Mesenchymal stem cell (in vitro differentiated cells and primary cell): Measurements from ENCODE around the gene STK10.
"Not testable (repeated sequence)": the region's sequence is repeated elsewhere in the genome, so short reads cannot be mapped to it uniquely, and the experiment has no call there.

Source experiments
- DNase-seq: peaks from one replicate; pipeline ENCODE4 v3.0.0-alpha.2; 2013
- H2AFZ ChIP-seq: one replicate; pipeline ENCODE4 v1.6.1; 2013; ENCODE audit warnings: low read depth, mild to moderate bottlenecking, control low read depth, inconsistent platforms, low read length, moderate library complexity
- H2AK5ac ChIP-seq: 2 replicates; pipeline ENCODE4 v1.6.1; 2013; ENCODE audit warnings: low read length, moderate library complexity, mild to moderate bottlenecking, inconsistent platforms; ENCODE audit not compliant: severe bottlenecking
- H2BK120ac ChIP-seq: one replicate; pipeline ENCODE4 v1.6.1; 2013; ENCODE audit warnings: low read depth, mild to moderate bottlenecking, inconsistent platforms, low read length, moderate library complexity
- H2BK12ac ChIP-seq, 2 experiments: one replicate each; pipeline ENCODE4 v1.6.1; 2013; ENCODE audit warnings: inconsistent platforms in 2 of 2, low read length in 2 of 2, mild to moderate bottlenecking in 2 of 2, moderate library complexity in 2 of 2, control low read depth in 1 of 2
- H2BK15ac ChIP-seq: one replicate; pipeline ENCODE4 v1.6.1; 2013; ENCODE audit warnings: mild to moderate bottlenecking, low read depth, inconsistent platforms; ENCODE audit not compliant: poor library complexity, severe bottlenecking
- H2BK5ac ChIP-seq: 2 replicates; pipeline ENCODE4 v1.6.1; 2013; ENCODE audit warnings: low read depth, mild to moderate bottlenecking, low read length, control low read depth, inconsistent platforms; ENCODE audit not compliant: poor library complexity, severe bottlenecking
- H3K14ac ChIP-seq, 2 experiments: one replicate each; pipeline ENCODE4 v1.6.1; 2013; ENCODE audit warnings: inconsistent platforms in 2 of 2, low read length in 2 of 2, control low read depth in 1 of 2, mild to moderate bottlenecking in 1 of 2, moderate library complexity in 1 of 2
- H3K18ac ChIP-seq, 2 experiments: one replicate each; pipeline ENCODE4 v1.6.1; 2013; ENCODE audit warnings: inconsistent platforms in 2 of 2, low read length in 2 of 2, control low read depth in 1 of 2, low read depth in 1 of 2, mild to moderate bottlenecking in 1 of 2
- H3K23ac ChIP-seq, 2 experiments: one replicate each; pipeline ENCODE4 v1.6.1; 2013; ENCODE audit warnings: inconsistent platforms in 2 of 2, low read length in 2 of 2, mild to moderate bottlenecking in 2 of 2, moderate library complexity in 2 of 2, control low read depth in 1 of 2
- H3K27ac ChIP-seq: 2 replicates; pipeline ENCODE4 v1.5.1; 2013; ENCODE audit warnings: mild to moderate bottlenecking, moderate library complexity, low read length, control low read depth, inconsistent platforms; ENCODE audit not compliant: poor library complexity, severe bottlenecking
- H3K27me3 ChIP-seq, 2 experiments: 2 replicates each; pipeline versions ENCODE4 v1.6.1 to v1.7.0; 2013; ENCODE audit warnings: low read length in 2 of 2, mild to moderate bottlenecking in 2 of 2, moderate library complexity in 2 of 2, control low read depth in 1 of 2, inconsistent platforms in 1 of 2; ENCODE audit not compliant: control insufficient read depth in 1 of 2, insufficient read depth in 1 of 2
- H3K36me3 ChIP-seq, 2 experiments: 2 replicates each; pipeline versions ENCODE4 v1.6.1 to v1.7.0; 2013; ENCODE audit warnings: low read length in 2 of 2, control low read depth in 1 of 2, inconsistent platforms in 1 of 2, low read depth in 1 of 2, mild to moderate bottlenecking in 1 of 2; ENCODE audit not compliant: insufficient read depth in 2 of 2, control insufficient read depth in 1 of 2
- H3K4ac ChIP-seq, 2 experiments: one replicate each; pipeline ENCODE4 v1.6.1; 2013; ENCODE audit warnings: inconsistent platforms in 2 of 2, low read length in 2 of 2, mild to moderate bottlenecking in 2 of 2, moderate library complexity in 2 of 2, control low read depth in 1 of 2, low read depth in 1 of 2
- H3K4me1 ChIP-seq: 2 replicates; pipeline ENCODE4 v1.6.1; 2013; ENCODE audit warnings: low read depth, low read length, control low read depth; ENCODE audit not compliant: control insufficient read depth, insufficient read depth
- H3K4me2 ChIP-seq: 2 replicates; pipeline ENCODE4 v1.6.1; 2013; ENCODE audit warnings: low read length, mild to moderate bottlenecking, inconsistent platforms; ENCODE audit not compliant: poor library complexity, severe bottlenecking
- H3K4me3 ChIP-seq, 2 experiments: 2 replicates each; pipeline versions ENCODE4 v1.5.1 to v1.7.0; 2013; ENCODE audit warnings: low read length in 2 of 2, mild to moderate bottlenecking in 2 of 2, control low read depth in 1 of 2, low read depth in 1 of 2; ENCODE audit not compliant: insufficient read depth in 1 of 2
- H3K79me1 ChIP-seq: replicated peaks from 2 replicates; pipeline ENCODE4 v1.6.1; 2013; ENCODE audit warnings: mild to moderate bottlenecking, control low read depth, low read length, inconsistent platforms; ENCODE audit not compliant: poor library complexity, severe bottlenecking
- H3K9ac ChIP-seq: 2 replicates; pipeline ENCODE4 v1.7.0; 2013; ENCODE audit warnings: mild to moderate bottlenecking, low read length, moderate library complexity
- H3K9me3 ChIP-seq: 2 replicates; pipeline ENCODE4 v1.7.0; 2013; ENCODE audit warnings: mild to moderate bottlenecking, low read length; ENCODE audit not compliant: control insufficient read depth
- H4K8ac ChIP-seq: one replicate; pipeline ENCODE4 v1.6.1; 2013; ENCODE audit warnings: inconsistent platforms, mild to moderate bottlenecking, low read length, moderate library complexity
- H4K91ac ChIP-seq: one replicate; pipeline ENCODE4 v1.6.1; 2013; ENCODE audit warnings: mild to moderate bottlenecking, low read length, inconsistent platforms
- WGBS: methylation state at CpG from one replicate; pipeline ENCODE4 v1.1.7; 2013; ENCODE audit warnings: mixed read lengths; 5-methylcytosine and 5-hydroxymethylcytosine counted together

The STK10 gene

GRCh38 chr5:172199446-172199845 lies 11.4 kb upstream of the STK10 start:
- Histone ChIP-seq H3K27ac (no peak overlapping the region), H2BK120ac (no peak overlapping the region), H3K18ac (no peak overlapping the region), H3K4ac (no peak overlapping the region), H3K9ac (no peak overlapping the region), H3K9me3 (no peaks in the 10 kb centered on the region), H3K4me3 (no peak overlapping the region), H3K14ac (no peak overlapping the region), H3K27me3 (peaks cover 0 to 2% of the 10 kb centered on the region in 2 experiments), H4K91ac (no peak overlapping the region), H2AK5ac (no peak overlapping the region), H2BK12ac (no peak overlapping the region), H3K36me3 (no peaks in the 10 kb centered on the region), H4K8ac (no peak overlapping the region), H2BK5ac (no peak overlapping the region), H3K23ac (no peak overlapping the region), H2BK15ac (no peak overlapping the region), H3K4me2 (no peak overlapping the region), H3K4me1 (no peaks in the 10 kb centered on the region), H3K79me1 (peaks cover 1% of the 10 kb centered on the region), H2AFZ (no peak overlapping the region)
- no peak for DNase-seq
- WGBS = 96% methylated on average over 10 of the region's 10 CpGs

GRCh38 chr5:172197775-172198174 lies 9.8 kb upstream of the STK10 start:
- H2AFZ ChIP-seq, H3K36me3 ChIP-seq, H3K9ac ChIP-seq, H3K79me1 ChIP-seq, H3K4me2 ChIP-seq, H3K4me3 ChIP-seq, H3K27me3 ChIP-seq, H3K18ac ChIP-seq, H2AK5ac ChIP-seq, H3K4ac ChIP-seq, H3K23ac ChIP-seq, H2BK12ac ChIP-seq, DNase-seq, H2BK15ac ChIP-seq, H3K14ac ChIP-seq, H4K8ac ChIP-seq, H3K4me1 ChIP-seq, H4K91ac ChIP-seq, H2BK120ac ChIP-seq, H3K9me3 ChIP-seq, H2BK5ac ChIP-seq, H3K27ac ChIP-seq: not testable (repeated sequence)
- 85% methylated on average over 4 of the region's 4 CpGs for WGBS

- 83% methylated on average over 6 of the region's 6 CpGs for WGBS
- no peak overlapping the region for H3K4me2 ChIP-seq
- no peak overlapping the region for H3K9ac ChIP-seq
- no peak overlapping the region for H3K14ac ChIP-seq
- H2BK15ac ChIP-seq = no peak overlapping the region
- no peak overlapping the region for H2BK120ac ChIP-seq
- no peak overlapping the region for H2AK5ac ChIP-seq
- H3K36me3 ChIP-seq = no peaks in the 10 kb centered on the region
- H4K8ac ChIP-seq = peak overlapping the region; percentile 37
- no peak overlapping the region for H2BK12ac ChIP-seq
- H3K18ac ChIP-seq = peak overlapping the region in 1 of 2 experiments; percentile 21
- H3K4me3 ChIP-seq = no peak overlapping the region
- DNase-seq = no peak
- H2BK5ac ChIP-seq = no peak overlapping the region
- H3K23ac ChIP-seq = no peak overlapping the region
- no peak overlapping the region for H4K91ac ChIP-seq
- no peak overlapping the region for H2AFZ ChIP-seq
- no peaks in the 10 kb centered on the region for H3K9me3 ChIP-seq
- no peaks in the 10 kb centered on the region for H3K4me1 ChIP-seq
- peaks cover 0 to 2% of the 10 kb centered on the region in 2 experiments for H3K27me3 ChIP-seq
- H3K4ac ChIP-seq = no peak overlapping the region
- no peak overlapping the region for H3K27ac ChIP-seq
- peaks cover 3% of the 10 kb centered on the region for H3K79me1 ChIP-seq
Observed at GRCh38 chr5:172194985-172195774, 7.2 kb upstream of the STK10 start.

GRCh38 chr5:172193872-172194271 lies 5.8 kb upstream of the STK10 start, which contains the start of gene EFCAB9:
Gene EFCAB9, plus strand, starts transcription at chr5:172194172. Its CDS starts 1 bp downstream, at chr5:172194173.
- Histone ChIP-seq H2AFZ (no peak within 1 kb of the TSS), H3K4me3 (no peak within 1 kb of the TSS), H2BK5ac (no peak within 1 kb of the TSS), H3K14ac (no peak within 1 kb of the TSS), H3K27me3 (peaks cover 0 to 2% of the 10 kb centered on the region in 2 experiments), H2AK5ac (no peak within 1 kb of the TSS), H4K8ac (no peak within 1 kb of the TSS), H4K91ac (no peak within 1 kb of the TSS), H3K18ac (no peak within 1 kb of the TSS), H2BK120ac (no peak within 1 kb of the TSS), H3K4ac (no peak within 1 kb of the TSS), H3K4me2 (no peak within 1 kb of the TSS), H2BK15ac (no peak within 1 kb of the TSS), H3K79me1 (peaks cover 3% of the 10 kb centered on the region), H3K9me3 (no peaks in the 10 kb centered on the region), H3K9ac (no peak within 1 kb of the TSS), H3K4me1 (peaks cover 2% of the 10 kb centered on the region), H3K27ac (no peak within 1 kb of the TSS), H3K23ac (no peak within 1 kb of the TSS), H3K36me3 (no peaks in the 10 kb centered on the region), H2BK12ac (no peak within 1 kb of the TSS)
- DNase-seq = no peak
- WGBS = 95% methylated on average over 5 of the region's 6 CpGs
